ENCODE results near the gene TSPAN18. TPM values are rescaled to one million over a fixed set of nuclear protein-coding genes. Genes with fewer than 3 reads are reported as not detected.

The TSPAN18 gene
- total RNA-seq, 1 experiment from 2014 or later: 31.5 TPM

DNA sequence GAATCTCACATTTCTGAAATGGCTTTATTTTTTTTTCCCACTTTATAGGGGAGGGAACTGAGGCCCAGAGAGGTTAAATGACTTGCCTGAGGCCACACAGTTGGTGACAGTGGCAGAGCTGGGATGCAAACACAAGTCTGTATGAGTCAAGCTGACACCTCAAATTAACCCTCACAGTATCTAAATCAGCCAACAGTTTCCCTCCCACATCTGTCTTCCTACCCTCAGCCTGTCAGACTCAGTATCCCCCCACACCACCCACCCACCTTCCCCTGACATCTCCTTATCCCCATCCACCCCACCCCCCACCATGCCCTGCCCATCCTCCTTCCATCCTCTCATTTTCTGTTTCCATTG, 128.7 kb downstream of the TSPAN18 start:
- Histone ChIP-seq H3K9me3 (replicated peaks) (no peaks in the 10 kb centered on the region), H3K4me1 (no peaks in the 10 kb centered on the region; the same call in 1 of the 2 replicates), H3K4me3 (no peak overlapping the region), H3K27me3 (no peaks in the 10 kb centered on the region), H3K36me3 (no peaks in the 10 kb centered on the region), H3K27ac (no peak overlapping the region)
- no peak for DNase-seq

DNA sequence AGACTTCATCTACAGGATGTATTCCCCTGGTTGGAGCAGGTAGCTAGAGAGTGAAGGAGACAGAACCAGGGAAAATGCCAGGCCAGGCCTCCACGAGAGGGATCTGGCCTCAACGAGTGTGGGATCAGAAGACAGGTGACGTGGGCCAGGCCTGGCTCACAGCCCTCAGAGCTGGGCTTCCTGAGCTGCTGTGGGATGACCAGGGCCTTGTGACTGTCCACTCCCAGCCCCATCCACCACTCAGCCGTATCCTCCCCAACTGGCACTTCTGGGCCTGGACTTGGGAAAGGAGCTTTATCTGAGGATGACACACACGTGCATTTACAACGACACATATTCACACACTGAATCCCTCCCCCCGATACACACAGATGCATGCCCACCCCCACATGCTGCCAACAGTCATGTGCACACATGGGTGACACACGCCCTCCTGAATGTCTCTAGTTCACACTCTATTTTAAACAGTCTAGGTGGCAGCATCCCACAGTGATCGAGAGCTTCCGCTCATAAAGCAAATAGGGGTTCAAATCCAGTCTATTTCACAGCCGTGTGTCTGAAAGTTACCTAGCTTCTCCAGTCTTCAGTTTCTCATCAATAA, 130.8 kb downstream of the TSPAN18 start:
- Histone ChIP-seq H3K9me3 (replicated peaks) (no peaks in the 10 kb centered on the region), H3K4me3 (no peak overlapping the region)
- no peak for DNase-seq

DNA sequence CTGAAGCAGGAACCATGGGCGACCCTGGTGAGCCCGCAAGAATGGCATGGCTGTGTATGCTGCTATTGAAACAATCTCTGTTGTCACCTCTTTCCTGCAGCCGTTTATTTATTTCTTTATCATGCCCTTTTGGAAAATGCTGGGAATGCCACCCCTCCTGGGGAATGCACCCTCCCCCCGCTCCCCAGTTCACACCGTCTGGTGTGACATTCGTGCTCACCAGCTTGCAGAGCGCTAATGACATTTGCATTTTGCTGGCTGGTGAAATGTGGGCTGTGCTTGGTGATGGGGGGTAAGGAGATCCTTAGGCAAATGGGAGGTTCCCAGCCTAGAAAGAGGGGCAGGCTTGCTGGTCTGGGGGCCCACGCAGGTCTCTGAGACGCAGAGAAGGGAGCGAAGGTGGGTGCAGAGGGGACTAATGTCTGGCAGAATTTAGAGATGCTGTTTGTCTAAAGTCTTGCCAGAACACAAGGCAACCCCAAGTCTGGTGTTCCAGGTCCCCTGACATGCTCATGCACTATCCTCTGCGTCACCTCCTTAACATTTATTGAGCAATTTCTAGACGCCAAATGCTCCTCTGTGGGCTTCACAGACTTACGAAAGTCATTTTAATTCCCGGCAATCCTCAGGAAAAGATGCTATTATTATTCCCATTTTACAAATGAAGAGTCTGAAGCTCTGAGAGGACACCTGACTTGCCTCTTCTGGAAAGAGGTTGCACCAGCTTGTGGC, 132.2 kb downstream of the TSPAN18 start:
- Histone ChIP-seq H3K36me3 (no peaks in the 10 kb centered on the region), H3K4me3 (no peak overlapping the region), H3K9me3 (replicated peaks) (no peaks in the 10 kb centered on the region), H3K27me3 (no peaks in the 10 kb centered on the region), H3K4me1 (peaks cover 24% of the 10 kb centered on the region), H3K27ac (no peak overlapping the region)
- no peak for DNase-seq

More for the DNA sequence above, 130.8 kb downstream of the TSPAN18 start:
- Histone ChIP-seq H3K27ac (no peak overlapping the region), H3K4me1 (peaks cover 10% of the 10 kb centered on the region), H3K27me3 (no peaks in the 10 kb centered on the region), H3K36me3 (no peaks in the 10 kb centered on the region)

DNA sequence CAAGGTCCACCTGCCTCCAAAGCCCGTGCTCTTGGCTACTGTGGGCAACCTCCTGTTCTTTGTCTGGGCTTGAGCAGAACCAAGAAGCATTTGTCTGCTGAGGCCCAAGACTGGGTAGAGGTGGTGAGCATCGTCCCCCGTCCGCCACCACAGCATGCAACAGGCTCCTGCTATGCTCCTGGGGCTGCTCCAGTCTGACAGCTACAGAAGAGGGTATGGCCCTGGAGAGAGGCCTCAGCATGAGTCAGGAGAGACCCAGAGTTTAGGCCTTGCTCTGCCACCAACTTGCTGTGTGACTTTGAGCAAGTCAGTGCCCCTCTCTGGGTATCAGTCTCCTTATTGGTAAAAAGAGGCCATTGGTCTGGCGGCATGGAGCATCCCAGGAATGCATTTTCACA, 132.8 kb downstream of the TSPAN18 start:
- Histone ChIP-seq H3K27me3 (no peaks in the 10 kb centered on the region), H3K4me1 (peaks cover 24% of the 10 kb centered on the region), H3K4me3 (no peak overlapping the region), H3K36me3 (no peaks in the 10 kb centered on the region), H3K27ac (no peak overlapping the region), H3K9me3 (replicated peaks) (no peaks in the 10 kb centered on the region)
- DNase-seq: no peak

DNA sequence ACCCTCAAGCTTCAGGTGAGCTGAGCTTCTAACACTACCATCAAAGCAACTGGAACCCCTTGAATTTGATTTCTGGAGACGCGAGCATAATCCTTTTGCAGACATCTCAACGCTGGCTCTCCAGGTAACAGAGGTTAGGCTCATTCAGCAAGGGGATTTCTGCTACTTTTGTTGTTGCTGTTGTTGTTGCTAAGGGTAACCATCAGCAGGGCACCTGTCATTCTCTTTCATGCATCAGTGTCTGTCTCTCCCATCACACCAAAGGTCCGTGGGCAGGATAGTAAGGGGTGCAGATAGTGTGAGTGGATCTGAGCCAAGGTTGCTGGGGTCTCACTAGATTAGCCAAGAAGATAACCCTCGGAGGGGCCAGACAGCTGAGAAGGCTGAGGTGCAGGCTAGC, 133.6 kb downstream of the TSPAN18 start:
- H3K9me3 ChIP-seq (replicated peaks): no peaks in the 10 kb centered on the region
- H3K27me3 ChIP-seq: no peaks in the 10 kb centered on the region
- H3K4me1 ChIP-seq: peaks cover 24% of the 10 kb centered on the region
- no peak overlapping the region for H3K27ac ChIP-seq
- H3K4me3 ChIP-seq: no peak overlapping the region
- H3K36me3 ChIP-seq: no peaks in the 10 kb centered on the region
- no peak for DNase-seq

DNA sequence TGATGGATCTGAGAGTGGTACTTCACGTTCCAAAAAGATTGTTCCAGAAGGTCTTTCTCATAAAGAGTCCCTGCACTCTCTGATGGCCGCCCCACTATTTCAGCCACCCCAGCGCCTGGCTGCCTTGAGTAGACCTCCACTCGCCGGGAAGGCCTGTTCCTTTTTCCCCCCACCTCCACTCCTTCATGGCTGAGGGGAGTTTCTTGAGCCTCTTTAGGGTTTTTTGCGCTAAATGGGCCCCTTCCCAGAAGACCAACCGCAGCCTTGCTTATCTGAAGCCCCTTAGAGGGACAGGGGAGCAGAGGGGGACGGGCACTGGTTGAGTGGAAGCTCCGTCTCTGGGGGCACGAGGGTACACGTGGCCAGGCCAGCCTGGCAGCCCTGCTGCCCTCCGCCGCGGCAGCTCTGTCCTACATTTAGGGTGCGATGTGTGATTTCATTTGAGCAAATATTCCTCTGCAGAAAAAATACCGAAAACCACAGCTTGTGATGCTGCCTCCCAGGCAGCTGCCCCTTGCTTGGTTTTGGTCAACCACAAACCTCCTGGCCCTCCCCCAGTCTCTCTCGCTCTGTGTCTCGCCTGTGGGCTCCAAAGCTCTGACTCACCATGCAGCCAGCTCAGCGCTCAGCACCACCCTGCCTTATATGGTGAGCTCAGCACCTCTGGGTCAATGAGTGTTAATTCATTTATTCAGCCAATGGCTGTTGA, 135.2 kb downstream of the TSPAN18 start:
- peak overlapping the region; percentile 88 for H3K27ac ChIP-seq
- peak overlapping the region; percentile 16; the same call in 1 of the 2 replicates for H3K4me3 ChIP-seq
- no peaks in the 10 kb centered on the region for H3K27me3 ChIP-seq
- no peaks in the 10 kb centered on the region for H3K36me3 ChIP-seq
- H3K9me3 ChIP-seq (replicated peaks): no peaks in the 10 kb centered on the region
- H3K4me1 ChIP-seq: peaks cover 36% of the 10 kb centered on the region
- peak; percentile 97 to 98 for DNase-seq

DNA sequence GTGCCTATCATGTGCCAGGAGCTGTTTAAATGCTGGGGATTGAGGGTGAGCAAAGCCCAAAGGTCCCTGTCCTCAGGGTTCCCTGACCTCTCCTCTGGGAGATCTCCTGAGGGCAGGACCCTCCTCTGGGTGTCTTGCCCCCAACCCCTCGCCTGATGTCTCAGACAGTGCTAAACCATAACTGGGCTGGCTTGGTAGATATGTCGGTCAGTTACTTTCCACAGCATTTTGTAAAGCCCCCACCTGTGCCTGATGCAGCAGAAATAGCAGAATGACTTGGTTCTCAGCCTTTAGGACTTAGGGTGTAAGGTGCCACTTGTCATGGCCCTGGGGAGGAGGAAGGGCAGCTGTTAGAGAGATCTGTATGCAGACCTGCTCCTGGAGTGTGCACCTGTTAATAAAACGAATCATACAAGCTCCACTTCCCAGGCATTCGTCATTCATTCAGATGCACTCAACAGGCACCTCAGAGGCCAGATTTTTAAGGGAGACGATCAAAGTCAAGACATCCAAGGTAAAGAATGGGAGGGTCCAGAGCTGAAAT, 135.9 kb downstream of the TSPAN18 start:
- peak; percentile 63 to 81 for DNase-seq
- H3K27me3 ChIP-seq: no peaks in the 10 kb centered on the region
- no peaks in the 10 kb centered on the region for H3K36me3 ChIP-seq
- H3K4me1 ChIP-seq: peaks cover 36% of the 10 kb centered on the region
- H3K27ac ChIP-seq: peak overlapping the region; percentile 88
- H3K9me3 ChIP-seq (replicated peaks): no peaks in the 10 kb centered on the region
- no peak overlapping the region for H3K4me3 ChIP-seq

DNA sequence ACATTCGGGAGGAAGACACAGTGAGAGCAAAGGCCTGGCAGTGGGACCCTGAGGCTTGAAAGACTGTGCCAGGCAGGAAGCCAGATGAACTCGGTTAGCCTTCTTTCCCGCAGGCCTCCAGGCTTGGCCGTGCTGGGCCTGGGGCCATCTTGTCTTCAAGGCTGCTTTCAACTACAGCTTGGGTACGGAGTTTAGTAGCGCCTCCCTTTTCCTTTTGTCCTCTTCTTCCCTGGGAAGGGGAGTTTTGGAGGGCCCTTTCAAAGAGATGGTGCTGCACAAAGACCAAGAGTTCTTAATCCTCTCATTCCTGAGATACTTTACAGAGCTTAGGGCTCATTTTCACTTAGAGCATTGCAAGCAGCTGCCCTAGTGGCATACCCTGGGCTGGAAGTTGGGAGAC, 136.5 kb downstream of the TSPAN18 start:
- Histone ChIP-seq H3K27me3 (no peaks in the 10 kb centered on the region), H3K4me3 (no peak overlapping the region), H3K36me3 (no peaks in the 10 kb centered on the region), H3K4me1 (peaks cover 36% of the 10 kb centered on the region), H3K27ac (peak overlapping the region; percentile 88), H3K9me3 (replicated peaks) (no peaks in the 10 kb centered on the region)
- peak in 1 of 2 experiments; percentile 52 for DNase-seq

DNA sequence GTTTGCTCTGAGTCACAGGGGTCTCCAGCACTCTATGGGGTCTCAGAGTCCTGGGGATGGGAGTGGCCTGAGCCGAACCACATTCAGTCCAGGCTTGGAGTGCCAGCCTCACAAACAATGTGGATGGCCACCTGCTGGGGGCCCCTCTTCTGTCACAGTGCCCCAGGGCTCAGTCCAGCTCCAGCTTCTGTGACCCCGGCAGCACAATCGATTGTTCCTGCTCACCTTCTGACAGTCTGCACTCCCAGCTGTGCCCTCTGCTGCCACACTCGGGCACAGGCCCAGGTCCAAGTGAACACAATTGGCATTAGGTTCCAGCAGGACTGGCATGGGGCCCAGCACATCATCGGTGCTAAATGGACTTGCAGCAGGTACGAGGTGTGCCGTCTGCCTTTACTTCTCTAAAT, 139.1 kb downstream of the TSPAN18 start:
- Histone ChIP-seq H3K27me3 (no peaks in the 10 kb centered on the region), H3K4me1 (peaks cover 43% of the 10 kb centered on the region), H3K36me3 (no peaks in the 10 kb centered on the region), H3K9me3 (replicated peaks) (no peaks in the 10 kb centered on the region), H3K4me3 (no peak overlapping the region), H3K27ac (no peak overlapping the region)
- DNase-seq: no peak

DNA sequence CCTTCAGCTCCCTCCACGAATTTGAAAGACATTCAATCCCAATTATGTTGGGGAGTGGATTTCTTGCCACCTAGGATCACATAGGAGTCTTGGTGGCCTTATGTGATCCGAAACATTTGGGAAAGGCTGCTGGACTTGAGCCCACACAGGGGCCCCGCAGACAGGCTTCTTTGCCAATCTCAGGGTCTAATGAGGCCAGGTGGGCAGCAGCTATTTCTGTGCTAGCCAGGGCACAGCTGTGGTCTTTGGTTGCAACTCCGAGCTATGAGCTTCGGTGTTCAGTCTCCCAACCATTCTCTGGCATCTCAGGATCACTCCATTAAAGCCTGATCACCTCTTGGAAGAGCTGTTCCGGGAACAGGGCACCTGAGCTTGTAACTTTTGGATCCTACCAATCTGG, 139.5 kb downstream of the TSPAN18 start:
- H3K27me3 ChIP-seq: no peaks in the 10 kb centered on the region
- H3K4me1 ChIP-seq: peaks cover 43% of the 10 kb centered on the region
- DNase-seq: no peak
- H3K27ac ChIP-seq: no peak overlapping the region
- H3K4me3 ChIP-seq: no peak overlapping the region
- H3K9me3 ChIP-seq (replicated peaks): no peaks in the 10 kb centered on the region
- no peaks in the 10 kb centered on the region for H3K36me3 ChIP-seq

DNA sequence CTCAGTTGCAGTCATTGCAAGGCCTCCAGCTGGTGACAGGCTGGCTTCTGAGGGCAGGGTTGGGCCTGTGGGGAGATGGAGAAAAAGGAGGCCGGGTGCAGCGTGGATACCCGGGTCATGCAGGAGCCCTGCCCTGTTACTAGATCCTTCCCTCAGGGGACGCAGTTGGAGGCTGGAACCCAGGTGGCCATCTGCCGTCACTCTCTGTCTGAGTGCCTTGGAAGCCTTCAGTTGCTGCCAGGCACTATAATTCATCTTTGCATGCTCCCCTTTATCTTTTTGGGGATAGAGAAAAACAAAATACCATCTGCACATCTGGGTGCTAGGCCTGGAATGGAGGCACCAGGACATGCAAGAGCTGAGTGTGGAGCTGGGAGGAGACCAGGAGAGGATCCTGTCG, 141.3 kb downstream of the TSPAN18 start:
- Histone ChIP-seq H3K36me3 (no peaks in the 10 kb centered on the region), H3K27ac (no peak overlapping the region), H3K27me3 (no peaks in the 10 kb centered on the region), H3K4me3 (no peak overlapping the region), H3K4me1 (peaks cover 28% of the 10 kb centered on the region), H3K9me3 (replicated peaks) (no peaks in the 10 kb centered on the region)
- no peak for DNase-seq

DNA sequence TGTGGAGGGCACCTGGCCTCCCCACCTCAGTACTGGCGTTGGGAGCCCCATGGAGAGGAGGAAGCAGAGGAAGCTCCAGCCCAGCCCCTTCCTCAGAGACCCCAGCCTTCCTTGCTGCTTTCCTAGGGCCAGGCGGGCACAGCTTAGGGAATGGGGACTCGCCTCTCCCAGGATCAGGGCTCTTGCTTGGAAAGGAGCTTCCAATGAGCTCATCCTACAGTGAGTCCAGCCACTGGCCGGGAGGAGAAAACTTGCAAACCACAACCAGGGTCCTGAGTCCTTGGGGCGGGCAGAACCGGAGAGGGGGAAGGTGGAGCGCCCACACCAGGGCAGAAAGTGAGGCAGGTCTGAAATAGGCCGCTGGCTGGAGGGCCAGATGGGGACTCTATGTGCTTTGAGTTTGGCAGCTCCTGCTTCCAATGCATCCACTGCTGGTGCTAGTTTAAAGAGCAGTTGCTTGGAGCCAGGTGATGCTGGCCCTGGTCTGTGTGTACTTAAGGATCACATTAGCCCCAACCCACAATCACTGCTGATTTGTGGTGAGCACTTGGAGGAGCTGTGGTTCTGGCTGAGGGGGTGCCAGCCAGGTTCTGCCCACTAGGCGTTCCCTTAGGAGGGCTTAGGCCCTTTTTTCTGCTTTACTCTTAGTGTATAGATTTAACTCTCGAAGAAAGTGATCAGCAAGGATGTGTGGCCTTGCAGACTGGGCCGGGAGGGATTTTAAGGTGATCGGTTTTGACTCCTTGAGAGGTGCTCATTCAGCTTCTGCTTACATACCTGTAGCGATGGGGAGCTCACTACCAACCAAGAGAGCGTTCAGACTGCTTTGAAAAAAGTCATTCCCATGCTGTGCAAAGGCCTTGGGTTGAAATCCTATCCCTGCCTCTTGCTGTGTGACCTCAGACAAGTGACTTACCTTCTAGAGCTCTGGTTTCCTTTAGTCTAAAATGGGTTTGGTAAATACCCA, 142.0 kb downstream of the TSPAN18 start:
- no peaks in the 10 kb centered on the region for H3K27me3 ChIP-seq
- H3K36me3 ChIP-seq: no peaks in the 10 kb centered on the region
- peaks cover 21% of the 10 kb centered on the region for H3K4me1 ChIP-seq
- no peak overlapping the region for H3K4me3 ChIP-seq
- H3K27ac ChIP-seq: no peak overlapping the region
- DNase-seq: peak in 1 of 2 experiments; percentile 39
- no peaks in the 10 kb centered on the region for H3K9me3 ChIP-seq (replicated peaks)

DNA sequence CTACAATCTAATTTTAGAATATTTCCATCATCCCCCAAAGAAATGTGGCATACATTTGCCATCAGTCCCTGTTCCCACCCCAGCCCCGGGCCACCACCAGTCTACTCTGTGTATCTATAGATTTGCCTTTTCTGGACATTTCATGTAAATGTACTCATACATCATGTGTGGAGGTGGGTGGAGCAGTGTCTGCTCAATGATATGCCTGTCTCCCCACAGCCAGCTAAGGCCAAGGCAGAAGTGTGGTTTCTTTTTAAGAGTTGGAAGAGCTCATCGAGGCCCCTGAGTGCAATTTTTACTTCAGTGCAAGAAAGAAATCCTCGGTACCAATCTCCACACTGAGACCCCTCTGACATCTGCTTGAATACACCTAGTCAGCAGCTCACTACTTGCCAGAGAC, 143.4 kb downstream of the TSPAN18 start:
- Histone ChIP-seq H3K9me3 (replicated peaks) (no peaks in the 10 kb centered on the region), H3K27ac (no peak overlapping the region), H3K36me3 (no peaks in the 10 kb centered on the region), H3K4me3 (no peak overlapping the region), H3K27me3 (no peaks in the 10 kb centered on the region), H3K4me1 (peaks cover 19% of the 10 kb centered on the region)
- DNase-seq: no peak

DNA sequence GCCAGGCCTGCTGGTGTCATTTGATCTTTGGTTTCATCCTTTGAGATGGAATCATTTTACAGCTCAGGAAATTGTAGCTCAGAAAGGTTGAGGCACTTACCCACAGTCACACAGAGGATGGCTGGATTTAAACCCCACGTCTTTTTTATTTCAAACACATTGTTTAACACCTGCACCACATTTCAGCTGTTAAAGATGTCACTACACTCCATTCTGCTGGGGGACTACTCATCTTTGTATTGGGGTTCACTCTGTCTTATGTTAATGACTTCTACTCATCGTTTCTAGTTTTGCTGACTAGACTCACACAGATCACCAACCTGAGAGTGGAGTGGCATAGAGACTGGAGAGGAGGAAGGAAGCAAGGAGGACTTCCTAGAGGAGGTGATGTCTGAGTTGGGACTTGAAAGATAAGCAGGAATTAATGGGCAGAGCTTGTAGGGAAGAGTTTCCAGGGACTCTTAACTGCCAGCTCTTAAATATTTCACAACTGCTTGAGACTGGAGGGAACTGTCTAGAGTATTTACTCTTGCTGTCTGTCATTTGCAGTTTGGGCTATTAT, 143.9 kb downstream of the TSPAN18 start:
- no peaks in the 10 kb centered on the region for H3K27me3 ChIP-seq
- H3K27ac ChIP-seq: no peak overlapping the region
- peaks cover 18% of the 10 kb centered on the region for H3K4me1 ChIP-seq
- no peaks in the 10 kb centered on the region for H3K9me3 ChIP-seq (replicated peaks)
- no peak overlapping the region for H3K4me3 ChIP-seq
- DNase-seq: no peak
- no peaks in the 10 kb centered on the region for H3K36me3 ChIP-seq

All from SJCRH30 (cell line).